Measurements from ENCODE around the gene NXPE4. TPM values are rescaled to one million over a fixed set of nuclear protein-coding genes. Genes with fewer than 3 reads are reported as not detected.
"Not testable (repeated sequence)": the region's sequence is repeated elsewhere in the genome, so short reads cannot be mapped to it uniquely, and the experiment has no call there.

NXPE4 gene
- polyA plus RNA-seq, 3 donors, result not detected

DNA sequence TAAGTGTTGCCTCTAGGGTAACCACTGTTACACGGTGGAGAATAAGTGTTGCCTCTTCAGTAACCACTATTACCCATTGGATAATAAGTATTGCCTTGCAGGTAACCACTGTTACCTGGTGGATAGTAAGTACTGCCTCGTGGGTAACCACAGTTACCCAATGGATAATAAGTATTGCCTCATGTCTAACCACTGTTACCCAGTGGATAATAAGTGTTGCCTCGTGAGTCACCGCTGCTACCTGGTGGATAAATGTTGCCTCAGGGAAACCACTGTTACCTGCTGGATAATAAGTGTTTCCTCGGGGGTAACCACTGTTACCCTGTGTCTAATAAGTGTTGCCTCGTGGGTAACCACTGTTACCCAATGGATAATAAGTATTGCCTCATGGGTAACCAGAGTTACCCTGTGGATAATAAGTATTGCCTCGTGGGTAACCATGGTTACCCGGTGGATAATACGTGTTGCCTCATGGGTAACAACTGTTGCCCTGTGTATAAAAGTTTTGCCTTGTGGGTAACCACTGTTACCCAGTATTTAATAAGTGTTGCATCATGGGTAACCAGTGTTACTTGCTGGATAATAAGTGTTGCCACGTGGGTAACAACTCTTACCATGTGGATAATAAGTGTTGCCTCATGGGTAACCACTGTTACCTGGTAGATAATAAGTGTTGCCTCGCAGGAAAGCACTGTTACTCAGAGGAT is 12.3 kb upstream of the NXPE4 start:
- H3K9me3 ChIP-seq (replicated peaks in 1 of 2; ENCODE audit: control insufficient read depth in 1 of 2, insufficient read depth in 1 of 2, low read length in 2 of 2), result peaks cover 0 to 89% of the 10 kb centered on the region in 2 donors
- H4K20me1 ChIP-seq (ENCODE audit: insufficient read depth, low read length), result no peaks in the 10 kb centered on the region
- H3K36me3 ChIP-seq (replicated peaks in 1 of 2; ENCODE audit: control insufficient read depth in 1 of 2, insufficient read depth in 2 of 2, low read length in 2 of 2), result no peaks in the 10 kb centered on the region
- Mint-ChIP-seq H3K4me3 (no peak overlapping the region), H3K9me3 (peaks cover 0 to 19% (median 8%) of the 10 kb centered on the region in 7 donors), H3K27me3 (ENCODE audit: low read depth in 3 of 3) (no peaks in the 10 kb centered on the region), H3K27ac (no peak overlapping the region), H3K36me3 (no peaks in the 10 kb centered on the region), H3K4me1 (no peaks in the 10 kb centered on the region)
- no peak overlapping the region for H3K27ac ChIP-seq (ENCODE audit: low read depth in 1 of 2, low read length in 2 of 2)
- H3K4me2 ChIP-seq (replicated peaks; ENCODE audit: extremely low read depth, low read length, poor library complexity, severe bottlenecking), result no peak overlapping the region
- DNase-seq, result no peak
- no peaks in the 10 kb centered on the region for H3K4me1 ChIP-seq (ENCODE audit: control insufficient read depth in 1 of 2, insufficient read depth in 2 of 2, low read length in 2 of 2)
- 83% methylated on average over 6 of the region's 11 CpGs for WGBS (ENCODE audit: insufficient coverage)
- H3K4me3 ChIP-seq (replicated peaks in 1 of 3; ENCODE audit: low read depth in 2 of 3, low read length in 3 of 3), result no peak overlapping the region
- no peaks in the 10 kb centered on the region for H3K79me2 ChIP-seq (ENCODE audit: insufficient read depth, low read length)
- TF ChIP-seq, protein P1, sequence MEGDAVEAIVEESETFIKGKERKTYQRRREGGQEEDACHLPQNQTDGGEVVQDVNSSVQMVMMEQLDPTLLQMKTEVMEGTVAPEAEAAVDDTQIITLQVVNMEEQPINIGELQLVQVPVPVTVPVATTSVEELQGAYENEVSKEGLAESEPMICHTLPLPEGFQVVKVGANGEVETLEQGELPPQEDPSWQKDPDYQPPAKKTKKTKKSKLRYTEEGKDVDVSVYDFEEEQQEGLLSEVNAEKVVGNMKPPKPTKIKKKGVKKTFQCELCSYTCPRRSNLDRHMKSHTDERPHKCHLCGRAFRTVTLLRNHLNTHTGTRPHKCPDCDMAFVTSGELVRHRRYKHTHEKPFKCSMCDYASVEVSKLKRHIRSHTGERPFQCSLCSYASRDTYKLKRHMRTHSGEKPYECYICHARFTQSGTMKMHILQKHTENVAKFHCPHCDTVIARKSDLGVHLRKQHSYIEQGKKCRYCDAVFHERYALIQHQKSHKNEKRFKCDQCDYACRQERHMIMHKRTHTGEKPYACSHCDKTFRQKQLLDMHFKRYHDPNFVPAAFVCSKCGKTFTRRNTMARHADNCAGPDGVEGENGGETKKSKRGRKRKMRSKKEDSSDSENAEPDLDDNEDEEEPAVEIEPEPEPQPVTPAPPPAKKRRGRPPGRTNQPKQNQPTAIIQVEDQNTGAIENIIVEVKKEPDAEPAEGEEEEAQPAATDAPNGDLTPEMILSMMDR (IDR thresholded peaks at IDR 0.05), result no peak
- intact Hi-C loops (cut with micrococcal nuclease), result no loop called here
- H2AFZ ChIP-seq (ENCODE audit: insufficient read depth, low read depth, low read length, poor library complexity, severe bottlenecking), result no peak overlapping the region
- no peak overlapping the region for H3K9ac ChIP-seq (ENCODE audit: insufficient read depth, low read length, poor library complexity, severe bottlenecking)
- no peaks in the 10 kb centered on the region for H3K27me3 ChIP-seq (ENCODE audit: control insufficient read depth in 2 of 2, insufficient read depth in 2 of 2, low read length in 2 of 2)

DNA sequence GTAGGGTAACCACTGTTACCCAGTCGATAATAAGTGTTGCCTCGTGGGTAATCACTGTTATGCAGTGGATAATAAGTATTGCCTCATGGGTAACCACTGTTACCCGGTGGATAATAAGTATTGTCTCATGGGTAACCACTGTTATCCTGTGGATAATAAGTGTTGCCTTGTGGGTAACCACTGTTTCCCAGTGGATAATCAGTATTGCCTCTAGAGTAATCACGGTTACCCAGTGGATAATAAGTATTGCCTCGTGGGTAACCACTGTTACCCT is 11.2 kb upstream of the NXPE4 start:
- H3K4me3 Mint-ChIP-seq; H3K79me2 ChIP-seq (ENCODE audit: insufficient read depth, low read length); H3K36me3 Mint-ChIP-seq; H3K4me3 ChIP-seq (replicated peaks in 1 of 3; ENCODE audit: low read depth in 2 of 3, low read length in 3 of 3); H3K4me2 ChIP-seq (replicated peaks; ENCODE audit: extremely low read depth, low read length, poor library complexity, severe bottlenecking); intact Hi-C loops (cut with micrococcal nuclease); H3K4me1 Mint-ChIP-seq; H3K36me3 ChIP-seq (replicated peaks in 1 of 2; ENCODE audit: control insufficient read depth in 1 of 2, insufficient read depth in 2 of 2, low read length in 2 of 2); H3K4me1 ChIP-seq (ENCODE audit: control insufficient read depth in 1 of 2, insufficient read depth in 2 of 2, low read length in 2 of 2); H3K9ac ChIP-seq (ENCODE audit: insufficient read depth, low read length, poor library complexity, severe bottlenecking); H3K27me3 Mint-ChIP-seq (ENCODE audit: low read depth in 3 of 3); H3K27ac ChIP-seq (ENCODE audit: low read depth in 1 of 2, low read length in 2 of 2); H2AFZ ChIP-seq (ENCODE audit: insufficient read depth, low read depth, low read length, poor library complexity, severe bottlenecking); H3K27me3 ChIP-seq (ENCODE audit: control insufficient read depth in 2 of 2, insufficient read depth in 2 of 2, low read length in 2 of 2); DNase-seq; H4K20me1 ChIP-seq (ENCODE audit: insufficient read depth, low read length); H3K27ac Mint-ChIP-seq: not testable (repeated sequence)
- 95% methylated on average over 3 of the region's 5 CpGs for WGBS (ENCODE audit: insufficient coverage)
- H3K9me3 Mint-ChIP-seq, result peaks cover 0 to 19% (median 8%) of the 10 kb centered on the region in 7 donors
- H3K9me3 ChIP-seq (replicated peaks in 1 of 2; ENCODE audit: control insufficient read depth in 1 of 2, insufficient read depth in 1 of 2, low read length in 2 of 2), result peaks cover 0 to 77% of the 10 kb centered on the region in 2 donors

Measured in CD14-positive monocyte (primary cell).